Caki2 (cell line): Measurements from ENCODE around the gene HDAC7. TPM values are rescaled to one million over a fixed set of nuclear protein-coding genes. Genes with fewer than 3 reads are reported as not detected.
A peak's percentile ranks its signal among the peaks of the same experiment; 100 is the strongest.
"Not testable (repeated sequence)": the region's sequence is repeated elsewhere in the genome, so short reads cannot be mapped to it uniquely, and the experiment has no call there.

ENCODE experiments used
- DNase-seq: peaks from one replicate; pipeline ENCODE4 v3.0.0-alpha.2; 2015; ENCODE audit warnings: low read depth
- in situ Hi-C: cut with HindIII; loops from 2 replicates; pipeline ENCODE4 v1.10.0; 2016; ENCODE audit warnings: low sequenced_read_pairs, low pct_unique_long_range_greater_than_20kb, mixed read lengths
- total RNA-seq: library from RNA; depleted of rRNA; stranded (reverse); fragments of >200 nt; shearing (Covaris generic); gene quantifications from 2 replicates; pipeline ENCODE4 v1.2.3, GENCODE V29; 2014; ENCODE audit warnings: low replicate concordance

HDAC7 gene
- total RNA-seq, 1 experiment from 2014 or later = 12.4 TPM

GRCh38 chr12:47851303-47851952 lies 31.7 kb upstream of the HDAC7 start:
- in situ Hi-C loops = no loop called here
- DNase-seq = no peak

GRCh38 chr12:47850153-47851084 lies 30.7 kb upstream of the HDAC7 start:
- no peak for DNase-seq
- in situ Hi-C loops = no loop called here

DNA sequence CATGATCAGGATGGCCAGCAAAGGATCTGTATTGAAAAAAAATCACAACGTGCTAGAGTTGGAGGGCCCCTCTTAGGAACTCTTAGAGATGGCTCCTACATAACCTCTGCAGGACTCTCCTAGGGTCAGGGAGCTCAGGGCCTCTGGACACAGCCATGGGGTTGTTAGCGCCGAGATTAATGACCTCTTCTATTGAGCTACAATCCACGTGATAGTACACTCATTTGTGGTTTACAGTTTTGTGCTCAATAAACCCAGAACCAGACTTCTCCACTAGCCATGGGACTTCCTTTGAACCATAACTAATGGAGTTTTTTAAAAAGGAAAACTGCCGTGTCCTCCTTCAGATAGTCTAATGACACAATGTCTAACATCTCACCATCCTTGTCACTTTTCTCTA lies 29.6 kb upstream of the HDAC7 start:
- no peak for DNase-seq
- in situ Hi-C loops = no loop called here

DNA sequence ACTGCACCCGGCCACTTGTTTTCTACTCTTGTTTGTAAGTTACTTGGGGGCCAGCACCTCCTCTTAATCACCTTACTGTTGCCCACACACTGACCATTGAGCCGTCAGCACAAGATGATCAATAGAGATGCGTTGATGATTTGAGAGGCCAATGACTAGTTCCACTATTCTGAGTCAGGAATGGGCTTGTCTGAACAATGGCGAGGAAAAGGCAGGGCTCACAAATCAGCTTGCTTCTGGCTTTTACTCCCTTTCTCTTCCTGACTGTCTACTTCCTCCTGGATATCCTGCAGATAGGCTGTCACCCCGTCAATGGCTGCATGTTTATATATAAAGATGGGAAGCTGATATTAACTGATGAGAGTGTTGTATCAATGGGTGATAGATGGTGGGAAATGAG lies 29.1 kb upstream of the HDAC7 start:
- no peak for DNase-seq
- in situ Hi-C loops = no loop called here

DNA sequence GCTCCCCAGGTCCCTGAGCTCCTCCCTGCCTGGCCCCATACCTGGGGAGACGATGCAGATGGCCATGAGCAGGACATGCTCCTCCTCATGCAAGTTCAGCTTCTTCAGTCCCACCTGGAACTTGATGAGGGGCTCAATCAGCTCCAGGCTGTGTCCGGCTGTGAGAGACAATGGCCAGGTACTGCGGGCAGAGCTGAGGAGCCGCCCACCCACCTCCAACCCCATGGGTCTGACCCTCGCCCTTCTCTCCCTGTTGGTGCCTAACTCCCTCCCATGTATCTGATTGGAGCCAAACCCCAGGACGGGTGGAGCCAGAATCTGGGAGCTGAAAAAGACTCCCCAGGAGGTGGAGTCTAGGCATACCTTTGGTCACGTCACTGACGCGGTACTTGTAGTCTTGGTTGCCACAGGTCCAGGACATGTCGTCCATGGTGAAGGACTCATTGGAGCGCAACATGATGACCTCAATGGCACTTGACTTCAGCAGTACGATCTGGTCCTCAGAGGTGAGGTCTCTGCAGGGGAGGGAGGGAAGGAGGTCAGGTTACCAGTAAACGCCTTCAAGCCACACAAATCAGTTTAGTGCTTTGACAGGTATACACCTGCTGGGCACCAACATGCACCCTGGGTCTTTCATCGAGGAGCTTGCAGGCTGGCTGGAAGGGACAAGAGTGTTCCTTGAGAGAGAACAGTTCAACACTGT lies 26.7 kb upstream of the HDAC7 start:
- DNase-seq = no peak
- in situ Hi-C loops = no loop called here

GRCh38 chr12:47845081-47845480 lies 25.4 kb upstream of the HDAC7 start:
- in situ Hi-C loops = no loop called here

DNA sequence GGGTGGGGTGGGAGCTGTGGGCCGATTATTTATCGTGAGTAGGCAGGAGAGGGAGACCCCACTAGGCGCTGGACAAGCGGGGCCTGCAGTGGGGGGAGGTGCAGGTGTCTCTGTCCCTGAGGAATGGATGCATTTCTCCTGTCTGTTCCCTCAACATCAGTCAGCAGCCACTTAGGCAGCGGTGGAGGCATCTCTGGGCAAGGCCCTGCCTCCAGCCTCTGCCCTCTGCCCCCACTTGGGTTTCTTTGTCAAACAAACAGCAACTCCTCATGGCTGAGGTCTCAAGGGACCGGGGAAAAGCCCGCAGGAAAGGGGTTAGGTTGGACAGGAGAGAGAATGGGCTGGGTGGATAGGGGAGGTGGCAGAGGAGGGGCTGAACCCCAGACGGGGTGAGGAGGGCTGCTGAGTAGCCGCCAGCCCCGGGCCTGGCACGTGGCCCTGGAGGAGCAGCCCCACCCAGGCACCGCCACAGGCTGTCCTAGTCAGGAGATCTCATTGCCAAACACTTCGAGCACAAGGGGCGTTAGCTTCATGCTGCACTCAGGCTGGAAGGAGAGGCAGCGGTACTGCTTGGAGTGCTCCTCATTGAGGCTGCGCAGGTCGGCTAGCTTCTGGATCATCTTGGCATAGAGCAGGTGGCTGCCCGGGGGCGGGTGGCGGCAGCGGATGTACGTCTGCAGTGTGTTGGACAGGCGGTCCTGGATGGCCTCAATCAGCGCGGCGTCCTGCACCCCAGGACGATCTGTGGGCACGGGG lies 24.7 kb upstream of the HDAC7 start:
- no peak for DNase-seq
- in situ Hi-C loops = no loop called here

More at GRCh38 chr12:47845081-47845480, 25.4 kb upstream of the HDAC7 start:
- DNase-seq = no peak

GRCh38 chr12:47843226-47843980 lies 23.7 kb upstream of the HDAC7 start:
- DNase-seq = no peak
- in situ Hi-C loops = no loop called here

GRCh38 chr12:47842543-47842942 lies 22.8 kb upstream of the HDAC7 start:
- in situ Hi-C loops = not testable (repeated sequence)

DNA sequence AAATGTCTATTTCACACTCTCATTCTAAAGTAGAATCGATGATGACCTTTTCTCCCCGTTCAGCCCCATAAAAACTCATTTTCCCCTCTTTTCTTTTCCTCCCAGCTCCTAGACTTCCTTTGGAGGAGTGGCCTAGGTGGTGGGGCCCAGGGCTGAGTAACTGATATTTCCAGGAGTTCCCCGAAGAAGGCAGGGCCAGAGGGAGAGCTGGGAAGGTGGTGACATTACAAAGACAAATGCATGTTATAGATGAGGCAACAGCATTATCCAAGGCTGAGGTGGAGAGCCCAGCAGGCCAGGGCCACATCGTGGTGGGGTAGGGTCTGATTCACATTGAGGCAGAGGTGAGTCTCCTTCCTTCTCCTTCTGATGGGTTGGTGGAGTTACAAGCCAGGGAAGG lies 22.2 kb upstream of the HDAC7 start:
- in situ Hi-C loops = no loop called here
- DNase-seq = no peak

More at GRCh38 chr12:47842543-47842942, 22.8 kb upstream of the HDAC7 start:
- not testable (repeated sequence) for DNase-seq

DNA sequence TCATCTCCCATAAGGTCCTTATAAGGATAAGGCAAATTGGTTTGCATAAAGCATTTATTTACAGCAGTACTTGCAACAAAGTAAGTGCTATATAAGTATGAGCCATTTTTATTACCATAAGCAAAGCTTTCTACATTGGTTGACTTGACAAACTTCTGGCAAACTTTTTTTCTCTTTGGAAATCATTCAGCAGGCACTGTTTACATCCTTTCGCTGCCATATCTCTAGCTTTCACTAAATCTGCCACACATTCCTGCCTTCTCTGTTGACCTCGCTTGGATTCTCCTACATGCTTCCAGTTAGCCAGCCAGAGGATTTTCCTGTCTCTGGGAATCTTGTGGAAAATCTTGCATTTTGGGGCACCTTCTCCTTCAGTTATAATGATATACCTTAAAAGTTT lies 21.8 kb upstream of the HDAC7 start:
- in situ Hi-C loops = no loop called here
- DNase-seq = no peak

GRCh38 chr12:47840571-47840970 lies 20.9 kb upstream of the HDAC7 start:
- DNase-seq = no peak
- in situ Hi-C loops = no loop called here

GRCh38 chr12:47839214-47839876 lies 19.6 kb upstream of the HDAC7 start:
- DNase-seq = no peak
- in situ Hi-C loops = no loop called here

DNA sequence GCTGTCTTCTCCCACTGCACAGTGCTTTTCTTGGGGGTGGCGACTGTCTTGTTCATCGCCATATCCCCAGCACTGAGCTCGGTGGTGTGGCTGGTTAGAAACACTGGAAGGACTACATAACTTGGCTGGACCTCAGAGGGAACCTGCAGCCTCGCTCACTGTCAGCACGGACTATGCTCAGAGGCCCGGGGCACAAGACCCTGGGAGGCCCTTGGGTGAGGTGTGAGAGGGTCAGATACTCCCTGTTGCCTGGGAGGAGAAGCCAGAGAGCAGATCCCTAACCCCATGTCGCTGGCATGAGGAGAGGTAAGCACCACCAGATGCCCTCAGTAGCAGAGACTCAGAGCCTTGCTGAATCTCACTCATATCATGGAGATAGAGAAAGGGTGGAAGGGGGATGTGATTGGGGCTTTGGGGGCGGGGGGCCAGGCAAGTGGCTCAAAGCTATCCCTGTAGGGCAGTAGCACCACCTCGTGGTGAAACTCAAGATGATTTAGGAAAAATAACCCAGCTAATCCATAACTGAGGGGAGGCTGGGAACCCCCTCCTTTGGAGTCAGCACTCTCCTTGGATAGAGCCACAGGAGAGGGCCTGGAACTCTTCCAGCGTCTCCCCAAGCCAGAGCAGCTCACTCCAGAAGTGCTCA lies 18.7 kb upstream of the HDAC7 start:
- peak; percentile 25 for DNase-seq
- in situ Hi-C loops = no loop called here

GRCh38 chr12:47837190-47838171 lies 17.8 kb upstream of the HDAC7 start:
- DNase-seq = peak; percentile 60
- in situ Hi-C loops = no loop called here

GRCh38 chr12:47835831-47836155 lies 16.1 kb upstream of the HDAC7 start:
- in situ Hi-C loops = no loop called here
- peak; percentile 51 for DNase-seq
